ENCODE results near the gene EML5. TPM values are rescaled to one million over a fixed set of nuclear protein-coding genes. Genes with fewer than 3 reads are reported as not detected.

EML5 gene
- total RNA-seq, 1 experiment from 2014 or later, result 1.8 TPM

DNA sequence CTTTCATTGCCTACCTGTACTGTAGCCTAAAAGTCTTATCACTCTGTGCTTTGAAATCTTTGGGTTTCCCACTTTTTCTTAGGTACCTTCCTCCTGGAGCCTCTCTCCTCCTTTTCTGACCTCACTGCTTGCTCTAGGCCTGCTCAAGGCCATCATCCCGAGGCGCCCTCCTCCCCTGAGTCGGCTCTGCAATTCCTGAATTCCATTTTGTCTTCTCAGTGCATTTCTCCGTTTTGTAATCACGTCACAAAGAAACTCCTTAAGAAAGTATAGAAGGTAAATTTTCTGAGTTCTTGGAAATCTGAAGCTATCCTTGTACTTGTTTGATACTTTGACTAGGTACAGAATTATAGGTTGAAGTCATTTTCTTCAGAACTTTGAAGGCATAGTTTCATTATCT is 204.7 kb downstream of the EML5 start:
- no peaks in the 10 kb centered on the region for H3K9me3 ChIP-seq (ENCODE audit: control insufficient read depth in 1 of 2, insufficient read depth in 1 of 2, low read depth in 1 of 2, low read length in 2 of 2)
- H3K4me1 ChIP-seq (ENCODE audit: control insufficient read depth in 1 of 2, insufficient read depth in 2 of 2, low read length in 2 of 2), result no peaks in the 10 kb centered on the region
- RAD21 ChIA-PET (ENCODE audit: low non-redundant PET in 1 of 2, low total read pairs in 2 of 2, uncharacterized antibody in 2 of 2, unreplicated experiment in 2 of 2), result no interaction called here
- peaks cover 25 to 31% of the 10 kb centered on the region in 2 experiments; a peak in 3 of 4 replicates for H3K36me3 ChIP-seq (ENCODE audit: control insufficient read depth in 1 of 2, insufficient read depth in 2 of 2, low read length in 2 of 2)
- ATAC-seq (no peak), DNase-seq (ENCODE audit: low read depth, low spot score) (no peak)
- POLR2A ChIA-PET, result no interaction called here
- H3K79me2 ChIP-seq (ENCODE audit: insufficient read depth, low read length), result peaks cover 38% of the 10 kb centered on the region
- TF ChIP-seq CBX3 (IDR thresholded peaks at IDR 0.05; ENCODE audit: low read depth) (no peak), ELF1 (IDR thresholded peaks at IDR 0.05; ENCODE audit: borderline replicate concordance, low read depth) (no peak), EZH2phosphoT487 (IDR thresholded peaks at IDR 0.05; ENCODE audit: borderline replicate concordance) (no peak), TCF7L2 (IDR thresholded peaks at IDR 0.05; ENCODE audit: borderline replicate concordance, extremely low read depth, insufficient read depth, insufficient read length) (no peak), ZNF274 (IDR thresholded peaks at IDR 0.05; ENCODE audit: low read depth, low read length) (no peak), FOSL1 (IDR thresholded peaks at IDR 0.05; ENCODE audit: low read depth) (no peak), EGR1 (IDR thresholded peaks at IDR 0.05; ENCODE audit: low read depth) (no peak), SRF (IDR thresholded peaks at IDR 0.05; ENCODE audit: low read depth) (no peak), YY1 (IDR thresholded peaks at IDR 0.05; ENCODE audit: extremely low read depth, insufficient replicate concordance, low read depth, low read length) (no peak), CEBPB (IDR thresholded peaks at IDR 0.05; ENCODE audit: low read depth) (no peak)
- TF ChIP-seq, protein P1, sequence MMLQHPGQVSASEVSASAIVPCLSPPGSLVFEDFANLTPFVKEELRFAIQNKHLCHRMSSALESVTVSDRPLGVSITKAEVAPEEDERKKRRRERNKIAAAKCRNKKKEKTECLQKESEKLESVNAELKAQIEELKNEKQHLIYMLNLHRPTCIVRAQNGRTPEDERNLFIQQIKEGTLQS (IDR thresholded peaks at IDR 0.05), result no peak
- TF ChIP-seq, protein P2, sequence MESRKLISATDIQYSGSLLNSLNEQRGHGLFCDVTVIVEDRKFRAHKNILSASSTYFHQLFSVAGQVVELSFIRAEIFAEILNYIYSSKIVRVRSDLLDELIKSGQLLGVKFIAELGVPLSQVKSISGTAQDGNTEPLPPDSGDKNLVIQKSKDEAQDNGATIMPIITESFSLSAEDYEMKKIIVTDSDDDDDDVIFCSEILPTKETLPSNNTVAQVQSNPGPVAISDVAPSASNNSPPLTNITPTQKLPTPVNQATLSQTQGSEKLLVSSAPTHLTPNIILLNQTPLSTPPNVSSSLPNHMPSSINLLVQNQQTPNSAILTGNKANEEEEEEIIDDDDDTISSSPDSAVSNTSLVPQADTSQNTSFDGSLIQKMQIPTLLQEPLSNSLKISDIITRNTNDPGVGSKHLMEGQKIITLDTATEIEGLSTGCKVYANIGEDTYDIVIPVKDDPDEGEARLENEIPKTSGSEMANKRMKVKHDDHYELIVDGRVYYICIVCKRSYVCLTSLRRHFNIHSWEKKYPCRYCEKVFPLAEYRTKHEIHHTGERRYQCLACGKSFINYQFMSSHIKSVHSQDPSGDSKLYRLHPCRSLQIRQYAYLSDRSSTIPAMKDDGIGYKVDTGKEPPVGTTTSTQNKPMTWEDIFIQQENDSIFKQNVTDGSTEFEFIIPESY (IDR thresholded peaks at IDR 0.05; ENCODE audit: extremely low read depth, insufficient replicate concordance, low read length), result no peak
- TF ChIP-seq, protein P3, sequence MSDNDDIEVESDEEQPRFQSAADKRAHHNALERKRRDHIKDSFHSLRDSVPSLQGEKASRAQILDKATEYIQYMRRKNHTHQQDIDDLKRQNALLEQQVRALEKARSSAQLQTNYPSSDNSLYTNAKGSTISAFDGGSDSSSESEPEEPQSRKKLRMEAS (IDR thresholded peaks at IDR 0.05), result no peak
- no peak overlapping the region for H3K9ac ChIP-seq (ENCODE audit: low read length)
- H4K20me1 ChIP-seq (ENCODE audit: insufficient read depth), result no peaks in the 10 kb centered on the region
- no peak overlapping the region for H2AFZ ChIP-seq (ENCODE audit: low read depth, low read length, poor library complexity, severe bottlenecking)
- no peak overlapping the region for H3K4me2 ChIP-seq (ENCODE audit: low read length)
- H3K27ac ChIP-seq (ENCODE audit: low read depth, low read length), result no peak overlapping the region
- H3K27me3 ChIP-seq (ENCODE audit: insufficient read depth, low read length), result no peaks in the 10 kb centered on the region
- intact Hi-C loops (cut with micrococcal nuclease), result no loop called here
- no peak overlapping the region for H3K4me3 ChIP-seq (replicated peaks in 1 of 2; ENCODE audit: low read depth in 1 of 2, low read length in 2 of 2)
- CTCF ChIA-PET, result no interaction called here
- H3K9me2 ChIP-seq (ENCODE audit: insufficient read depth), result no peaks in the 10 kb centered on the region
- BruUV-seq (replicated peaks), result no TSS peak
